ENCODE data around the gene RAP2A. TPM values are rescaled to one million over a fixed set of nuclear protein-coding genes. Genes with fewer than 3 reads are reported as not detected.

Gene RAP2A
- total and polyA plus RNA-seq, 10 of the 15 experiments (the other 5 are each of a cell fraction or from before 2014, with no cell fraction given), result 3.5 to 35.1 (median 14.9) TPM

DNA sequence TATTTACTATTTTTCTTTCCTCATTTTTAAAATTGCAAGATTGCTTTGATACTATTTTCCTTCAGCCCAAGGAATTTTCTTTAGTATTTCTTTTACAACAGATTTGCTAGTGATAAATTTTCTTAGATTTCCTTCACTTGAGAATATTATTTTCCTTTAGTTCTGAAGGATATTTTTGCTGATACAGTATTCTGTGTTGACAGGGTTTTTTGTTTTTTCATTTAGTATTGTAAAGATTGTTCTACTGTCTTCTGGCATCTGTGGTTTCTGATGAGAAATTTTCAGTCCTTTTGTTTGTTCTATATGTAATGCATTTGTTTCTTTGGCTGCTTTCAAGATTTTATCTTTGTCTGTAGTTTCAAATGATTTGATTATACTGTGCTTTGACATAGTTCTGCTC lies 20.7 kb downstream of the RAP2A start:
- ChIA-PET POLR2A (no interaction called here), CTCF (no interaction called here), RAD21 (ENCODE audit: unreplicated experiment) (no interaction called here), SMC1A (ENCODE audit: uncharacterized antibody, unreplicated experiment) (no interaction called here)
- no peaks in the 10 kb centered on the region for H3K27me3 ChIP-seq (replicated peaks in 1 of 2; ENCODE audit: control insufficient read depth in 2 of 2, insufficient read depth in 2 of 2, low read length in 1 of 2)
- peaks cover 7% of the 10 kb centered on the region for H3K9me3 ChIP-seq (replicated peaks; ENCODE audit: control insufficient read depth, insufficient read depth, low read length)
- BruUV-seq (replicated peaks), result no TSS peak
- H3K79me2 ChIP-seq (ENCODE audit: control insufficient read depth, insufficient read depth, low read length), result peaks cover 12% of the 10 kb centered on the region
- no peak overlapping the region for H3K4me2 ChIP-seq (ENCODE audit: control insufficient read depth, insufficient read depth)
- no peak overlapping the region for H2AFZ ChIP-seq (ENCODE audit: control insufficient read depth, low read depth, low read length)
- no peak for ATAC-seq
- H3K36me3 ChIP-seq (ENCODE audit: control insufficient read depth in 2 of 2, insufficient read depth in 2 of 2, low read length in 1 of 2), result no peaks in the 10 kb centered on the region; a peak in 1 of 4 replicates
- DNase-seq (ENCODE audit: low read depth, low spot score), result no peak
- FAIRE-seq, result no peak
- in situ Hi-C loops (cut with MboI), result no loop called here
- H3K4me3 ChIP-seq, result no peak overlapping the region
- H3K27ac ChIP-seq (ENCODE audit: control insufficient read depth, insufficient read depth), result no peak overlapping the region
- peaks cover 23% of the 10 kb centered on the region for H3K4me1 ChIP-seq (ENCODE audit: control insufficient read depth, insufficient read depth, low read length)
- H3K9ac ChIP-seq (ENCODE audit: control insufficient read depth, insufficient read depth, low read length), result no peak overlapping the region
- intact Hi-C loops (cut with micrococcal nuclease; ENCODE audit: unreplicated experiment), result no loop called here
- TF ChIP-seq, protein P1, sequence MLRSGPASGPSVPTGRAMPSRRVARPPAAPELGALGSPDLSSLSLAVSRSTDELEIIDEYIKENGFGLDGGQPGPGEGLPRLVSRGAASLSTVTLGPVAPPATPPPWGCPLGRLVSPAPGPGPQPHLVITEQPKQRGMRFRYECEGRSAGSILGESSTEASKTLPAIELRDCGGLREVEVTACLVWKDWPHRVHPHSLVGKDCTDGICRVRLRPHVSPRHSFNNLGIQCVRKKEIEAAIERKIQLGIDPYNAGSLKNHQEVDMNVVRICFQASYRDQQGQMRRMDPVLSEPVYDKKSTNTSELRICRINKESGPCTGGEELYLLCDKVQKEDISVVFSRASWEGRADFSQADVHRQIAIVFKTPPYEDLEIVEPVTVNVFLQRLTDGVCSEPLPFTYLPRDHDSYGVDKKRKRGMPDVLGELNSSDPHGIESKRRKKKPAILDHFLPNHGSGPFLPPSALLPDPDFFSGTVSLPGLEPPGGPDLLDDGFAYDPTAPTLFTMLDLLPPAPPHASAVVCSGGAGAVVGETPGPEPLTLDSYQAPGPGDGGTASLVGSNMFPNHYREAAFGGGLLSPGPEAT (IDR thresholded peaks at IDR 0.05; ENCODE audit: low read depth), result 0 out of 2 replicates have a peak, but pooled peaks have one; percentile 27
- TF ChIP-seq BHLHE40 (IDR thresholded peaks at IDR 0.05; ENCODE audit: borderline replicate concordance in 1 of 2, low read depth in 2 of 2, low read length in 1 of 2), result no peak
- no peak for TF ChIP-seq FOXK2 (IDR thresholded peaks at IDR 0.05)
- TF ChIP-seq MYC (IDR thresholded peaks at IDR 0.05; ENCODE audit: insufficient read depth, insufficient read length, insufficient replicate concordance, low read length, severe bottlenecking), result no peak
- no peak for TF ChIP-seq SMARCA5 (IDR thresholded peaks at IDR 0.05)
- TF ChIP-seq ZBED1 (IDR thresholded peaks at IDR 0.05; ENCODE audit: borderline replicate concordance), result no peak
- 0 out of 2 replicates have a peak, but pooled peaks have one; percentile 38 for TF ChIP-seq CBX5 (IDR thresholded peaks at IDR 0.05; ENCODE audit: low read depth)
- TF ChIP-seq GABPA (IDR thresholded peaks at IDR 0.05; ENCODE audit: low read depth), result no peak
- TF ChIP-seq HCFC1 (IDR thresholded peaks at IDR 0.05; ENCODE audit: low read length), result no peak
- no peak for TF ChIP-seq ZNF384 (IDR thresholded peaks at IDR 0.05; ENCODE audit: borderline replicate concordance, low read depth, low read length)
- no peak for TF ChIP-seq EED (IDR thresholded peaks at IDR 0.05; ENCODE audit: low read depth)
- H4K20me1 ChIP-seq (ENCODE audit: control insufficient read depth, insufficient read depth), result no peaks in the 10 kb centered on the region
